Osteoblast (primary cell): ENCODE measurements around the gene HDAC4. TPM values are rescaled to one million over a fixed set of nuclear protein-coding genes. Genes with fewer than 3 reads are reported as not detected.

Experiments
- DNase-seq: peaks from one replicate; pipeline ENCODE4 v3.0.0; 2011; ENCODE audit warnings: low spot score, mixed read lengths; ENCODE audit not compliant: insufficient read length; ENCODE audit errors: missing footprints
- H2AFZ ChIP-seq: 2 replicates; pipeline ENCODE4 v1.6.0; 2011; ENCODE audit warnings: mild to moderate bottlenecking, low read length
- H3K27ac ChIP-seq: 2 replicates; pipeline ENCODE4 v1.5.1; 2011; ENCODE audit warnings: mild to moderate bottlenecking, low read depth, low read length, moderate library complexity
- H3K27me3 ChIP-seq: 2 replicates; pipeline ENCODE4 v1.6.0; 2012; ENCODE audit warnings: mild to moderate bottlenecking, control low read depth, inconsistent platforms, low read length, moderate library complexity; ENCODE audit not compliant: insufficient read depth
- H3K36me3 ChIP-seq: 2 replicates; pipeline ENCODE4 v1.5.1; 2011; ENCODE audit warnings: mild to moderate bottlenecking, low read length, control low read depth, moderate library complexity; ENCODE audit not compliant: insufficient read depth
- H3K4me1 ChIP-seq: 2 replicates; pipeline ENCODE4 v1.5.1; 2011; ENCODE audit warnings: mild to moderate bottlenecking, low read length, control low read depth, moderate library complexity; ENCODE audit not compliant: insufficient read depth
- H3K4me2 ChIP-seq: 2 replicates; pipeline ENCODE4 v1.6.0; 2011; ENCODE audit warnings: mild to moderate bottlenecking, low read length; ENCODE audit not compliant: insufficient read depth
- H3K4me3 ChIP-seq: fragments of 200-600 bp; sonication (generic); 3 replicates; pipeline ENCODE4 v1.5.1; 2012; ENCODE audit warnings: mild to moderate bottlenecking, low read length, inconsistent platforms; ENCODE audit not compliant: insufficient read depth
- H3K79me2 ChIP-seq: 2 replicates; pipeline ENCODE4 v1.6.0; 2012; ENCODE audit warnings: mild to moderate bottlenecking, low read length, control low read depth, inconsistent platforms; ENCODE audit not compliant: insufficient read depth
- H3K9me3 ChIP-seq: 2 replicates; pipeline ENCODE4 v1.5.1; 2011; ENCODE audit warnings: low read depth, low read length, control low read depth
- H4K20me1 ChIP-seq: 2 replicates; pipeline ENCODE4 v1.6.0; 2012; ENCODE audit warnings: mild to moderate bottlenecking, low read length, control low read depth; ENCODE audit not compliant: insufficient read depth
- total RNA-seq: library from RNA; depleted of rRNA; stranded (reverse); fragments of >200 nt; gene quantifications from 2 replicates; pipeline ENCODE4 v1.2.3, GENCODE V29; 2012
- TF ChIP-seq, protein P1 (sequence below): IDR thresholded peaks from 2 replicates; pipeline ENCODE4 v1.5.1; 2011; ENCODE audit warnings: mild to moderate bottlenecking, low read depth, low read length, moderate library complexity; ENCODE audit errors: extremely low read depth

The HDAC4 gene
- total RNA-seq, 1 donor: 30.8 TPM

- Histone ChIP-seq H3K9me3 (no peaks in the 10 kb centered on the region), H3K4me2 (no peak overlapping the region), H4K20me1 (peaks cover 4% of the 10 kb centered on the region), H3K79me2 (no peaks in the 10 kb centered on the region), H3K27me3 (no peaks in the 10 kb centered on the region), H3K4me3 (no peak overlapping the region), H3K36me3 (no peaks in the 10 kb centered on the region), H3K4me1 (no peaks in the 10 kb centered on the region), H3K27ac (no peak overlapping the region), H2AFZ (no peak overlapping the region)
- TF ChIP-seq, protein P1, sequence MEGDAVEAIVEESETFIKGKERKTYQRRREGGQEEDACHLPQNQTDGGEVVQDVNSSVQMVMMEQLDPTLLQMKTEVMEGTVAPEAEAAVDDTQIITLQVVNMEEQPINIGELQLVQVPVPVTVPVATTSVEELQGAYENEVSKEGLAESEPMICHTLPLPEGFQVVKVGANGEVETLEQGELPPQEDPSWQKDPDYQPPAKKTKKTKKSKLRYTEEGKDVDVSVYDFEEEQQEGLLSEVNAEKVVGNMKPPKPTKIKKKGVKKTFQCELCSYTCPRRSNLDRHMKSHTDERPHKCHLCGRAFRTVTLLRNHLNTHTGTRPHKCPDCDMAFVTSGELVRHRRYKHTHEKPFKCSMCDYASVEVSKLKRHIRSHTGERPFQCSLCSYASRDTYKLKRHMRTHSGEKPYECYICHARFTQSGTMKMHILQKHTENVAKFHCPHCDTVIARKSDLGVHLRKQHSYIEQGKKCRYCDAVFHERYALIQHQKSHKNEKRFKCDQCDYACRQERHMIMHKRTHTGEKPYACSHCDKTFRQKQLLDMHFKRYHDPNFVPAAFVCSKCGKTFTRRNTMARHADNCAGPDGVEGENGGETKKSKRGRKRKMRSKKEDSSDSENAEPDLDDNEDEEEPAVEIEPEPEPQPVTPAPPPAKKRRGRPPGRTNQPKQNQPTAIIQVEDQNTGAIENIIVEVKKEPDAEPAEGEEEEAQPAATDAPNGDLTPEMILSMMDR: no peak
- no peak for DNase-seq
Measured at GRCh38 chr2:239375278-239376061, 25.4 kb downstream of the HDAC4 start.

DNA sequence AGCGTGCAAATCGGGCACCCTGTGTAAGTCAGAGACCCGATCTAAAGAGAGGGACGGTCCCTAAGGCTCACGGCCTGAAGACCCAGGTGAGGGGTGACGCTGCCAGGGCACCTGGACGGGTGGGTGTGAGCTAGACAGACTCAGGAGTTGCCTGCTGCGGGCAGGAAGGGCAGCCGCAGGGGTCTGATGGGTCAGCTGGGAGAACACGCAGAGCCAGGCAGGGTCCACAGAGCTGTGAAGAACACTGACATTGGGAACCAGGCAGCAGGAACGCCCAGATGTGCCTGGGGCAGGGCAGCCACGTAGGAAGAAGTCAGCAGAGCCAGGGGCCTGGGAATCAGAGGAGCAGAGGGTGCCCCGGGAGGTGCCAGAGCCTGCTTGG is 25.9 kb downstream of the HDAC4 start:
- H3K79me2 ChIP-seq: no peaks in the 10 kb centered on the region
- H3K4me3 ChIP-seq: no peak overlapping the region
- H4K20me1 ChIP-seq: peaks cover 4% of the 10 kb centered on the region
- H3K36me3 ChIP-seq: no peaks in the 10 kb centered on the region
- no peaks in the 10 kb centered on the region for H3K9me3 ChIP-seq
- no peaks in the 10 kb centered on the region for H3K27me3 ChIP-seq
- TF ChIP-seq, protein P1: no peak
- no peak for DNase-seq
- no peak overlapping the region for H3K27ac ChIP-seq
- no peak overlapping the region for H3K4me2 ChIP-seq
- H3K4me1 ChIP-seq: no peaks in the 10 kb centered on the region
- H2AFZ ChIP-seq: no peak overlapping the region

DNA sequence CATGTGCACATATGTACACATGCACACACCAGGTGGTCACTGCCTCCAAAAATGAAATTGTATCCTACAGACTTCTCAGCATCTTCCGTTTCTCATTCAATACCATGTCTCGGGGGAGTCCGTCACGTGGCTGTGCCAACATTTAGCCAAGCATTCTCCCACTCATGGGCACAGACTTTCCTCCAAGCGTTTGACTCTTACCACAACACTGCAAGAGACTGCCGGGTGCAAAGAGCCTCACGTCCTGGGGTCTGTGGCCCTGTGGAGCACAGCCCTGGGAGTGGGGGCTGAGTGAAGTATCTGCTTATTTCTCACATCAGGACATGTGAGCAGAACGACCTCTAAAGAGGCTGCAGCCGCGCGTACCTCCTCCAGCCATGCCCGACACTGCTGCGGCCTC is 28.0 kb downstream of the HDAC4 start:
- Histone ChIP-seq H3K36me3 (no peaks in the 10 kb centered on the region), H3K27ac (no peak overlapping the region), H3K4me1 (no peaks in the 10 kb centered on the region), H4K20me1 (peaks cover 7% of the 10 kb centered on the region), H2AFZ (no peak overlapping the region), H3K4me3 (no peak overlapping the region), H3K27me3 (no peaks in the 10 kb centered on the region), H3K4me2 (no peak overlapping the region), H3K79me2 (no peaks in the 10 kb centered on the region), H3K9me3 (no peaks in the 10 kb centered on the region)
- TF ChIP-seq, protein P1: no peak
- DNase-seq: no peak

DNA sequence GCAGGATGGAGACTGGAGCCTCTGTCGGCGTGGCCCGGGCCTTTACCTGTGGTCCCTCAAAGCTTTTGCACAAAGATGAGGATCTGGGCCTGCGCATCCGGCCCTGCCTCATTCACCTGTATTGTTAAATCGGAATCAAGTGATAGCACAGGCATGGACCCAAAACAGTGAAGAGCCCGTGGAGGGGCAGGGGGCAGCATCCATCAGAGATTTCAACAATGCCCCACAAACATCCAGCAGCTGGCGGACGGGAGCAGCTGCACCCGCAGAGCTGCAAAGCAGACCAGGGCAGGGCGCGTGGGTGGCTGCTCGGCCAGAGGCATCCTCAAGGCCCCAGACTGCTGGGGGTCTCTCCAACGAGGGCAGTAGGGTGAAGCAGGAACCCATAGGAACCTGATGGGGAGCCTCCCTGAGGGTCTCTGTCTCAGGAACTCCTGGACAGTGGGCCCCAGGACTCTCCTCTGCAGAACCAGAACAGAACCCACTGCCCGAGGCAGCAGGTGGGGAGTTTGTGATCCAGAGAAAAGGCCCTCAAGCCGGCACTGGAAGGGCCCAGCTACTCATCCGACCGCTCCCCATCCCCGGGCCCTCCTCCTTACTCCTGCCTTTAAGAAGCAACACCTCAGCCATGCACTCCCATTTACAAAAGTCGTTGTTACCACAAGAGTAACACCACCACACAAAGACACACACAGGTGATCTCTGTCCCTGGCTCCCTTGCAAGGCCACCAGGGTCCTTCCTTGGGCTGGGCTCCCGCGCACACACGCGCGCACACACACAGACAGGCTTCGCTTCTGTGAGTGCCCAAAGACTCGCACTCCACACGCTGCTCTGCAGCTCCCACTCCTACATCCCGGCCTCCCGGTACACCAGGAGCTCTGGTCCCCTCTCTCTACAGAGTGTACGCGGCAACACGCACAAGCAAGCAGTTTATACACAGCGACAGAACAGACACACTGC is 28.8 kb downstream of the HDAC4 start:
- Histone ChIP-seq H3K36me3 (no peaks in the 10 kb centered on the region), H3K4me2 (no peak overlapping the region), H3K4me1 (no peaks in the 10 kb centered on the region), H4K20me1 (peaks cover 7% of the 10 kb centered on the region), H3K27ac (no peak overlapping the region), H3K27me3 (no peaks in the 10 kb centered on the region), H3K9me3 (no peaks in the 10 kb centered on the region), H3K4me3 (no peak overlapping the region), H3K79me2 (no peaks in the 10 kb centered on the region), H2AFZ (no peak overlapping the region)
- no peak for DNase-seq
- TF ChIP-seq, protein P1: no peak
